Hematopoietic multipotent progenitor cell treated with erythropoietin and hydrocortisone succinate and interleukin-3 and kit ligand, for 17 days (in vitro differentiated cells): ENCODE measurements around the gene CPSF3.

Experiments
- DNase-seq: peaks from one replicate; pipeline ENCODE4 v3.0.0-alpha.2; 2015; ENCODE audit warnings: low spot score

Gene CPSF3

DNA sequence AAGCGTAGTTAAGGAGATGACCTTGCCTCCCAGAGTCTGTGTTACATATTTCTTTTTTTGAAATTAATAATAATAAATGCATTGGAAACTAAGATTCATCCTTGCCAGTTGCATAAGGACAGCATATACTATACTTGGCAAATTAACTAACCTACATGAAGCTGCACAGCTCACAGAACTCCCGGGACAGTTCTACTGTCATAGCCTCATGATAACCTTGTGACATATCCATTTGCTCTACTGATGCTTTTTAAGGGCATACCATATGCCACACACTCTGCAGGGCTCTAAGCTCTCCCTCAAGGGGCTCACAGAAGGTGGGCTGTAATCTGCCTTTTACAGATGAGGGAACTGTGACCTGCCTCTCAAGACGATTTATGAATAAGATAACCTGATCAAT lies 3.9 kb upstream of the CPSF3 start:
- DNase-seq: no peak

DNA sequence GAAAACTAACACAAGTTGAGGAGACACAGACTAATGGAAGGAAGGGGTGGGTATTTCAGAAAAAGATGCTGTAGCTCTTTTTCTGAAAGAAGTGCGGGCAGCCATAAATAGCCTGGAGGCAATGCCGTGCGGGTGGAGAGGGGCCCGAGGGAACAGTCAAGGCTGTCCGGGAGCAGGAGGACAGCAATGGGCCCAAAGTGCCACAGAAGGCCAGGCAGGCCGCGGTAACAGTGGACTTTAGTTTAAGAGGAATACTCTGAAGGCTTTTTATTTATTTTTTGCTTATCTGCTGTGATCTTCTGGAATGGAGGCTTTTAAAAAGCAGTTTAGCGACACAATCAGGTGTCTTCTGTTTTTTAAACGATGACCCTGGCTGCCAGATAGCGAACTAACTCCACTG lies 3.0 kb upstream of the CPSF3 start:
- no peak for DNase-seq

DNA sequence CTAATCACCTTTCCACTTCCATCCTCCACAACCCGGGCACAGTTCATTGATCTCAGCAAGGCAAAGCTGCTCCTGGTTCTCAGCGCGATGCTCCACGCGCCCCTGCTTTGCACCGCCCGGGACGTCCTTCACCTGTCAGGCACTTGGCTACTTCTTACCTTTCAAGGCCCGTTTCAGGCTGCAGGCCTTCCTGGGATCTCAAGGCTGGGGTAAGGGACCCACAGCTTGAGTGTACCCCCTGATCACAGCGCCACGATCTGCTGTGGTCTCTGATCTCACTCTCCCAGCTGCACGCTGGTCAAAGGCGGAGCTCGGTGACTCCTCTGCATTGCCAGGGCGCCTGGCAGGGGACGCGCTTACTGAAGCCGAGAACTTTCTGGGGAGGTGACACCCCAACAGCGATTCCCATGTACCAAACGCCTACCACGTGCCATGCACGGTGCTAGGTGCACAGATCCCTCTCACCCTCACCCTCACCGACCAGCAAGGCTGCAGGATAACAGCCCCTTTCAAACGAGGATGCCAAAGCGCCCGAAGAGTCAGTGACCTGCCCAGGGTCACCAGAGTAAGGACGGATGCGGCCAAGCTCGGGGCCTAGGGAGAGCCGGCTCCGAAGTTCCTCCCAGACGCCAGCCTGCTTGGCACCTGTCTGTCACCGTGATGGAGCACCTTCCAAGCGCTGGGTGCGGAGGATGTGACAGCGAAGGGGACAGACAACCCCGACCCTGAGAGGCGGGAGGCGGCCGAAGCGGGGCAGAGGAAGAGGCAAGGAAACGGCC lies 944 bp upstream of the CPSF3 start:
- DNase-seq: peak; percentile 14

DNA sequence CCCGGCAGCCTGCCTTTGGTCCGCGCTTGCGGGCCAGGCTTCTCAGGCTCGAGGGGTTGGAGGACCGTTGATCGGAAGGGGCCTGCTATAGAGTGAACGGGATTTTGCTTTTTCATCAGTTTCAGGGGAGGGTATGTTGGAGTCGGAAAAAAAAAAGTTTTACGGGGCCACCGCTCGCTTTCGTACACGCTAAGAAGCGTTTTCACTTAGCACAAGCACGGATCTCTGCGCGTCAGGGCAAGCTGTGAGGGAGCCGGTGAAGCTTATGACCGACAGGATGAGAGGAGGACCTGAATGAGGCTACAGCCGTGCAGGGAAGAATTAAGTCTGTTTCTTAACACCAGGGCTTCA lies 443 bp downstream of the CPSF3 start:
- peak; percentile 24 for DNase-seq

DNA sequence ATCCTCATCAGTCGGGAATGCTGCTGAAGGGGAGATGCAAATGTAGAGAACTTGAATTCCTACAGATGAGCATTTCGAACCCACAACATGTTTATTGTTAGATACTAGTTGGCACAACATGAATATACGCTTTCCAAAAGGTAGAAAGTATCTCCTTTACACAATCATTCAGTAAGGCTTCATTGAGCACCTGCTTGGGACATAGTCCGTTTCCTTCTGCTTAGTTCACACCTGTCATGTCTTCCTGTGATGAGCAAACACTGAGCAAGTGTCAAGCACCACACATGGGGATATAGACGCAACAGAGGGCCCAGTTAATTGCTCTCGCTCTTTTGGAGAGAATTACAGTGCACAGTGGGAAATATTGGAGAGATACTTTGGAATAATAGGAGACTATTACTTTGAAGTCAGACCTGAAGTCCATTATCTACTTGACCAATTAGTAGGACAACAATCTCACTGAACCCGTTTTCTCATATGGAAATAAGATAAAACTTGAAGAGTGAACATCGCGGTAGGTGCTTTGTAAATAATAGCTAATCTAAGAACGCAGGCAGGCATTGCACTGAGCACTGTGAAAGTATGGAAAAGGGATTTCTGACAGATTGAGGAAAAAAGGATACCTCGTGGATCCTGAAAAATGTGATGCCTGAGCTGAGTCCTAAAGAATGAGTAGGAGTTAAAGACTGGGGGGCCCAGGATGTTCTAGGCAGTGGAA lies 1.2 kb downstream of the CPSF3 start:
- DNase-seq: no peak

DNA sequence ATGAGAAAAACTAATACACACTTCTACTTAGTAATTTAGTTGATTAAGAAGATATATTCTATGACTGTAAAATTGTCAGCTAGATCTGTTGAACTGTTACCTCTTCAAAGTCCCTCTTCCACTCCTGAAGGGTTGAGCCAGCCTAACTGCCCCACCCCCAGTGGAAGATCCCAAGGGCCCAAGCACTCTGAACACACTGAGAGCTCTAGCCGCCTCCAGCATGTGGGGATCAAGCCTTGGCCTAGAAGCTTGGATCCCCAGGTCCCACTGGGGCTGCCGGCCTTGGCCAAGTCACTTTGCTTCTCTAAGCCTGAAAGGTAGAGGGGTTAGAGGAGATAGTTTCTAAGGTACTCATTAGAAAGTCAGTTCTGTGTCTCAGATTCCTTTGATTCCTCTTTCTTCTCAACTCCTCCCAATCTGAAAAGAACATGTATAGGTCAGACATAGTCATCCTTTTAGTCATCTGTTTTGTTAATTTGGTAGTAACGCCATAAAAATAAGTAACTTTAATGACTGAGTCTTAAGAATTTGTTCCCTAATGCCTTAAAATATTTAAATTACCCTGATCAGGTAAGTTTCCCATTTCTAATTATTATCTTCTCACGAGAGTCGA lies 5.6 kb downstream of the CPSF3 start:
- no peak for DNase-seq

DNA sequence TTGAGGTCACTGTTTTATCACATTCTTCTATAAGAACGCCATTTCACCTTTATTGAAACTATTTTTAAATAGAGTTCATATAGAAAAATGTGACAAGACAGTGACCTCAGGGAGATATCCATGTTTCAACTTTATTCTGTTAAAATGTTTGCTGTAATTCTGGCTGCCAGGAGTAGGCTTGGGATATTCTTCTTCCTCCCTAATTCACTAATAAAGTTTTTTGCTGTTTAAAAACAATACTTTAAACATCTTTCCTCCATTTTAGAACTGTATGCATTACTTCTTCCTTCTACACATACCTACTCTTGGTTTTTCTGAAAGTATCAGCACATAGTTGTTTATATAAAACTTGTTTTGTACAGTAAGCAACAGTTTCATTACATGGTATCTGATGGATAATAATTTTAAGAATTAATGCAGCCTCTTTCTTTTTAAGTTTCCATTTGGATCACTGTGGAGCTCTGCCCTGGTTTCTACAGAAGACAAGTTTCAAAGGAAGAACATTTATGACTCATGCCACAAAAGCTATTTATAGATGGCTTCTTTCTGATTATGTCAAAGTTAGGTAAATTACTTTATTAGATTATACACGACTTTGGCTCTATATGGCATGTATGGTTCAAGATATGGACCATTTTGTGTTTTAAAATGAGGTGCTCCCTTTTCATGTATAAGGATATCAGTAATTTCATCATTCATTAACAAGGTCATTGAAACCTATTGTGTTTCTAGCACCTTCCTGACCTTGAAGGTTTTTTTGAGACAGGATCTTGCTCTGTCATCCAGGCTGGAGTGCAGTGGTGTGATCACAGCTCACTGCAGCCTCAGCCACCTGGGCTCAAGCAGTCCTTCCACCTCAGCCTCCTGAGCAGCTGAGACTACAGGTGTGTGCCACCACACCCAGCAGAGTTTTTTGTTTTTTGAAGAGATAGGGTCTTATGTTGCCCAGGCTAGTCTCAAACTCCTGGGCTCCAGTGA lies 7.2 kb downstream of the CPSF3 start:
- DNase-seq: no peak

DNA sequence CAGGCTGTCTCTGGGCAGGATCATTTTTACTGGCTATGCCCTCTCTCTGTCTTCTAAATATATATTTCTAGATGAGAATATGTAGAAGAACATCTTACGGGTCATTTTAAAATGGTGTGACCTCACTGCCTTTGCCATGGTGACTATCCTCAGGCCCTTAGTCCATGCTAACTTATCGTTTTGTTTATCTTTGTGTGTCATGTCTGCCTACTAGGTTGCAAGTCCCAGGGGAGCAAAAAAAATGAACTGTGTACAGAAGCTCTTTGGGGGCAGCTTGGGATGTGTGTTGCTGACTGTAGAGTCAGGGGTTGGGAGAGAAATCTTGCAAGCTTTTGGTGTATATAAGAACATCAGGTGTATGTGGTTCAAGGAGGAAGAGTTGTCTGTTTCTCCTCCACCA lies 11.0 kb downstream of the CPSF3 start:
- DNase-seq: no peak

DNA sequence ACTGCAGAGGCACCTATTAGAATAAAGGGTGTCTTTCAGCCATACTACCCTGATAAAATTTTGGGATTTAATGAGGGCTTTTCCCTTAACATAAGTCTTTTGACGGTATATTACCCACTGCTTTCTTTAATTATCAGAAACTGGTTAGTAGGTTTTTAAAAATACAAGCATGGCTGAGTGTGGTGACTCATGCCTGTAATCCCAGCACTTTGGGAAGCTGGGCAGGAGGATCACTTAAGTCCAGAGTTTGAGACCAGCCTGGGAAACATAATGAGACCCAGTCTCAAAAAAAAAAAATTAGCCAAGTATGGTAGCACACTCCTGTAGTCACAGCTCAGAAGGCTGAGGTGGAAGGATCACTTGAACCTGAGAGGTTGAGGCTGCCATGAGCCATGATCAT lies 16.1 kb downstream of the CPSF3 start:
- no peak for DNase-seq

DNA sequence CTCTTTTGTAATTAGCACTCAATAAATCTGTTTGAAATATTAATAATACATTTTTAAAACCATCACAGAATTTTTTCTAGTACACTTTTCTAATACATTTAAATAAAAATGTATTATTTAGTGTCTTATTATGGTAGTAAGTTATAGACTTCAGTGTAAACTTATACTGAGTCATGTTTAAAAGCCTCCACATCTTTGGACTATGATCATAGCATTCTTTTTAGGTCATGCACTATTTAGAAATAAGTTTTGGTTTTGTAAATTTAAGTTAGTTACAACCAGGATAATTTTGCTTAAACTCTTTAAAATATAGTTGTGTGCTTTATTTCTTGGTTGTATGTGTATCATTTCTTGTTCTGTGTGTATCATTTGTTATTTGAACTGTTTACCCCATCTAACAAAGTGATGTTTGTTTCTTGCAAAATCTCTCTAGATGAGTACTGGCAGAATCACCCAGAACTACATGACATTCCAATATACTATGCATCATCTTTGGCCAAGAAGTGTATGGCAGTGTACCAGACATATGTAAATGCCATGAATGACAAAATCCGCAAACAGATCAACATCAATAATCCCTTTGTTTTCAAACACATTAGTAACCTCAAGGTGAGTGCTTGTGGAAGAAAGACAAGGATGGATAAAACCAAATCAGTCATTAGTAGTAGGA lies 16.7 kb downstream of the CPSF3 start:
- no peak for DNase-seq

DNA sequence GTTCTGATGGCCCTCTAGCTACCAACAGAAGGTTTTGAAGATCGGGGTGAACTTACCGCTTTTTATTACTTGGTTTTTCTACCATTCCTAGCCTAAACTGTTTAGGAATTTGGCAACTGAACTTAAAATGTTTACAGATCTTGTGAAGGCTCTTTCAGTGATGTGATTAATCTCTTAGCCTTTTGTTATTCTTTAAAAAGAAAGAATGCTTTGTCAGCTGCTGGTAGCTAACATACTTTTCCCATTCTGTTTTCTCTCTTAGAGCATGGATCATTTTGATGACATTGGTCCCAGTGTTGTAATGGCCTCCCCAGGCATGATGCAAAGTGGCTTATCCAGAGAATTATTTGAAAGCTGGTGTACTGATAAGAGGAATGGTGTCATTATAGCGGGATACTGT lies 18.1 kb downstream of the CPSF3 start:
- no peak for DNase-seq

DNA sequence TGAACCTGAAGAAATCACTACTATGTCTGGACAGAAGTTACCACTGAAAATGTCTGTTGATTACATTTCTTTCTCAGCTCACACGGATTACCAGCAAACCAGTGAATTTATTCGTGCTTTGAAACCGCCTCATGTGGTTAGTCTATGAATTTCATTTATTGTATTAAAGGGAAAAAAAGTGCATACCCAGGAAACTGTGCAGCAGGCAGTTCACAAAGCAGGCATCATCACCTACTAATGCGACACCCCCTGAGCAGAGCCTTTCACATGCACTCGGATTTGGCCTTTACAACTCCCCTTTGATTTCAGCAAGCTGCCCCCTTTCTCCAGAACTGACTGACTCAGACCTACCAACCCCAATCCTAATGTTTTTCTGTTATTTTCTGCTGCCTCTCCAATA lies 20.1 kb downstream of the CPSF3 start:
- no peak for DNase-seq

DNA sequence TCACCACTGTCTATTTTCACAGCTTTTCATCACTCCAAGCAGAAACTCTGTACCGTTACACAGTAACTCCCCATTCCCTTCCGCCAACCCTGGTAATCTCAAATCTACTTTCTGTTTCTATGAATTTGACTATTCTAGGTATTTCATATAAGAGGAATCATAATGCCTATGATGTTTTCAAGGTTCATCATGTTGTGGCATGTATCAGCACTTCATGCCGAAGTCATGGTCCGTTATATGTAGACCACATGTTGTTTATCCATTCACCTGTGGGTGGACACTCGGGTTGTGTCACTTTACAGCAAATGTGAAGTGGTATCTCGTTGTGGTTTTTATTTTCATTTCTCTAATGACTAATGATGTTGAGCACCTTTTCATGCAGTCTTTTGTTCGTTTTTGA lies 21.6 kb downstream of the CPSF3 start:
- no peak for DNase-seq

DNA sequence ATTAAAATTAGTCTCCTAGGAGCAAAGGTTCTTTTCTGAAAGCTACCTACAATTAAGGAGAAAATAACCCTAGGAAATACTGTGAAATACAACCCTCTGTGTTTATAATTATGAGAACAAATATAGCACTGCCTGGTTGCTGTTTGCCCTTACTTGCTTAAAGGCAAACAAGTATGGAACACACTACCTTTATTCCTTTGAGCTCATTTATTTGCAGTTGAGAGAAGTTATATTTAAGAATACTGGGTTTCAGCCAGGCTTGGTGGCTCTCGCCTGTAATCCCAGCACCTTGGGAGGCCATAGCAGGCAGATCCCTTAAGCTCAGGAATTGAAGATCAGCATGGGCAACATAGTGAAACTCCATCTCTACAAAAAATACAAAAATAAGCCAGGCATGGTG lies 27.8 kb downstream of the CPSF3 start:
- no peak for DNase-seq

DNA sequence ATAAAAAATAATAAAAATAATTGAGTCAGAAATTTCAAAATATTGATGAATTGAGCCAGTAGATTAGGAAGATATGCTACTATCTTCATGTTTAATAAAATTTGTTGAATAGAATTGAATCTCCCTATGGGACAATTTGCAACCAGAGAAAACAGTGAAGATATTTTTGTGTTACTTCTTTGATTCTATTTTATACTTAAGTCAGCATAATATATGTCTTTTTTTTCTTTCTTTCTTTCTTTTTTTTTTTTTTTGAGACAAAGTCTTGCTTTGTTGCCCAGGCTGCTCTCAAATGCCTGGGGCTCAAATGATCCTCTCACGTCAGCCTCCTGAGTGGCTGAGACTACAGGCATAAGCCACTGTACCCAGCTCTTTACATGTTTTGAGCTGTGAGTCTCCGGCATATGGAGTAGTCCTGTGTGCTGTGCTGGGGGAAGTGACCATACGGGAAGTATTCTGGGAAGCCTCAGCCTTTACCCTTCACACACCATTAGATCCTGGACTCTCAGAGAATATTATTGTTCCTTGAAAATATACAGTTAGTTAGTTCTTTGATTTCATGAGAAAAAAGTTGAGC lies 37.1 kb downstream of the CPSF3 start:
- DNase-seq: no peak

DNA sequence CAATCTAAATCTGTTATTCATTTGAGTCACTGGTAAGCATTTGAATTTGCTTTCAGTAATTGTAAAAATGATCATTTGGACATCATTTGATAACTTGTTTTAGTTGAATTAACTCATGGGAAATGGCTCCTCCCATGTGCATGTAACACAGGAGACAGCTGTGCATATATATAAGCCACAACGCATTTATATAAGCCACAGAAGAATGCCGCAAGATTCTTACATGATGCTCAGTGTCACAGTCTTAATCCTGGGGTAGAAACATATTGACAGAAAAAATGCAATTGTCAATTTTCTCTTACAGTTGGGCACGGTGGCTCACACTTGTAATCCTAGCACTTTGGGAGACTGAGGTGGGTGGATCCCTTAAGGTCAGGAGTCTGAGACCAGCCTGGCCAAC lies 37.6 kb downstream of the CPSF3 start:
- DNase-seq: no peak

DNA sequence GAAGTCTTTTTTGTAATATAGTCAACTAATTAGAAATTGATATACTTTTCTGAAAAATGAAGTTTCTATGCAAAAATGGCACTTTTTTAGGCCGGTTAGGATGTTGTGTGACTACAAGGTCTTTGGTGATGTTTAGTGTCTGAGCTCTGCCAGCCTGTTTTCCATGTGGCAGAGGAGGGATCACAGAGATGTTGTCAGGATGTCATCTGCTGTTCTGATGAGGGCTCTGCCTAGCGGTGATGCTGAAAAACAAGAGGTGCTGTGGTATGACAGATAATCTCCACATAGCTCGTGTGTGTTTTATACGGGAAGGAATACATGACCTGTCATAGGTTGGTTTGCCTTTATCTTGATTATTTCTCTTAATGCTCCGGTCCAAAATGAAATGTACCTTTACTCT lies 38.9 kb downstream of the CPSF3 start:
- no peak for DNase-seq

DNA sequence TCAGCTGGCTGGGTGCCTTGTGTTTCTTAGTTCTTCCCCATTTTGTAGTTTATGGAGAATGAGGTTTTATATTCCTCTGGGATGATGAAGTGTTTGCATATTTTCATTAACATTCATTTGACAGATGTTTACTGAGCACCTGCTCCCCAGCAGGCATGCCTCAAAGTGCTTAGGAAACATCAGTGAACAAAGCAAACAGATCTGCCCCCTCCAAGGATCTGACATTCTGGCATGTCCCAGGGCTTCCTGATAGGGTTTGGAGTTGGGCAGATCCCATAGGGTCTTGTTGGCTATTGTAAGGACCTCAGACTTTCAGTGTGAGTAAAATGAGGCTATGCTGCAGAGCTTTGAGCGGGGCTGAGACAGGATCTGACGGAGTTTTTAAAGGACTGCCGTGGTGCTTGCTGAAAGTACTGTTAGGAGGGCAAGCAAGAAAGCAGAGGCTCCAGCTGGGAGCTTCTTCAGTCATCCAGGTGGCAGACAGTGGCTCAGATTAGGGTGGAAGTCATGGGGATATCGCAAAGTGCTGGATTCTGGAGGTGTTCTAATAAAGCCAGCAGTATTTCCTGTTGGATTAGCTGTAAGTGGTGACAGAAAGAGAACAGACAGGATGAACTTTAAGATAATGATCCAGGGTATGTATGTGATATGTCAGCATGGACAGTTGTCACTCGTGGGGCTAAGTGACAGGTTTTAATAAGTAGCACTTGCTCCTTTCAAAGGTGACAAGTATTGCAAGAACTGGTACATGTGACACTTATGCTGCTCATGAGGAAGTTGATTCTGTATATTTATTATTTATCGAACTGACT lies 39.6 kb downstream of the CPSF3 start:
- DNase-seq: no peak

DNA sequence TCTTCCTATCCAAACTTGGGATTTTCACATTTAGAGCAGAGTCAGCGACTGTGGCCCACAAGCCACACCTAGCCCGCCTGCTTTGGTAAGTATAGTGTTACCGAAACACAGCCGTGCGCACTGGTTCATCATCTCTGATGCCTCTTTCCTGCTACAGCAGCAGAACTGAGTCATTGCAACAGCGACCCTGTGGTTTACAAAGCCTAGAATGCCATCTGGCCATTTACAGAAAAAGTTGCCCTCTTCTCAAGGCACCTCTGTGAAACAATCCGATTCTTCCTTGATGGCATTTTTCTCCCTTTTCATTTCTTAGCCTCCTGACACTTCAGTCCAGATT lies 40.2 kb downstream of the CPSF3 start:
- no peak for DNase-seq

DNA sequence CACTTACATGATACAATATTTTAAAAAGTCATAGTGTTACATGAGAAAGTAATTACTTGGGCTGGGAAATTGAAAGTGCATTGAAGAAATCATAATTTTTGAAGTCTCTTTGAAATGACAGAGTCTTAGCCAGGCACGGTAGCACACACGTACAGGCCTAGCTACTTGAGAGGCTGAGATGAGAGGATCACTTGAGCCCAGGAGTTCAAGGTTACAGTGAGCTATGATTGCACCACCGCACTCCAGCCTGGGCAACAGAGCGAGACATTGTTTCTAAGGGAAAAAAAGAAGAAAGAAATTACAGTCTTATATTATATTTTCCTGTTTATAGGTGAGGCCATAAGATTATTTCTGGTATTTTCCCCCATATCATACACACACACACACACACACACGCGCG lies 41.7 kb downstream of the CPSF3 start:
- DNase-seq: no peak
